SK-N-SH (cell line): ENCODE results near the gene NOD2.

Source experiments
- CHD2 ChIP-seq: fragments of 150-350 bp; IDR thresholded peaks from 2 replicates; pipeline ENCODE4 v1.6.1; 2018; ENCODE audit warnings: low read length; ENCODE audit not compliant: partially characterized antibody
- EP300 ChIP-seq, 2 experiments: IDR thresholded peaks; 2 replicates each; pipeline versions ENCODE4 v1.4.0 to v1.6.1; 2012; ENCODE audit warnings: borderline replicate concordance in 1 of 2, low read depth in 1 of 2, low read length in 1 of 2
- POLR2AphosphoS5 ChIP-seq: IDR thresholded peaks from 2 replicates; pipeline ENCODE4 v1.6.1; 2012; ENCODE audit warnings: low read depth, low read length
- RAD21 ChIP-seq: IDR thresholded peaks from 2 replicates; pipeline ENCODE4 v1.6.1; 2012; ENCODE audit warnings: mild to moderate bottlenecking, low read length
- TF ChIP-seq, protein P1 (sequence below): fragments of 200-600 bp; sonication (generic); IDR thresholded peaks from 2 replicates; pipeline ENCODE4 v1.6.1; 2017; ENCODE audit warnings: antibody characterized with exemption, mild to moderate bottlenecking, moderate library complexity

DNA sequence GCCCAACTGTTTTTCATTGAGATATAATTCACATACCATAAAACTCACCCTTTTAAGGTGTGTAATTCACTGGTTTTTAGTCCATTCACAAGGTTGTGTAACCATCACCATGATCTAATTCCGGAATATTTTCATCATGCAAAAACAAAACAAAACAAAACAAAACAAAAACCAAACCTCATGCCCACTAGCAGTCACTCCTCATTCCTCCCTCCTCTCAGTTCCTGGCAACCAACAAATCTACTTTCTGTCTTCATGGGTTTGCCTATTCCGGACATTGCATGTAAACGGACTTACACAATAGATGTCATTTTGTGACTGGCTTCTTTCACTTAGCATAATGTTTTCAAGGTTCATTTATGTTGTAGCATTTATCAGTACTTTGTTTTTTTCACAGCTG lies 4.5 kb upstream of the NOD2 start:
- TF ChIP-seq EP300 (IDR thresholded peaks at IDR 0.05; ENCODE audit: borderline replicate concordance in 1 of 2, low read depth in 1 of 2, low read length in 1 of 2) (no peak), CHD2 (no peak), POLR2AphosphoS5 (no peak), RAD21 (no peak)
- TF ChIP-seq, protein P1, sequence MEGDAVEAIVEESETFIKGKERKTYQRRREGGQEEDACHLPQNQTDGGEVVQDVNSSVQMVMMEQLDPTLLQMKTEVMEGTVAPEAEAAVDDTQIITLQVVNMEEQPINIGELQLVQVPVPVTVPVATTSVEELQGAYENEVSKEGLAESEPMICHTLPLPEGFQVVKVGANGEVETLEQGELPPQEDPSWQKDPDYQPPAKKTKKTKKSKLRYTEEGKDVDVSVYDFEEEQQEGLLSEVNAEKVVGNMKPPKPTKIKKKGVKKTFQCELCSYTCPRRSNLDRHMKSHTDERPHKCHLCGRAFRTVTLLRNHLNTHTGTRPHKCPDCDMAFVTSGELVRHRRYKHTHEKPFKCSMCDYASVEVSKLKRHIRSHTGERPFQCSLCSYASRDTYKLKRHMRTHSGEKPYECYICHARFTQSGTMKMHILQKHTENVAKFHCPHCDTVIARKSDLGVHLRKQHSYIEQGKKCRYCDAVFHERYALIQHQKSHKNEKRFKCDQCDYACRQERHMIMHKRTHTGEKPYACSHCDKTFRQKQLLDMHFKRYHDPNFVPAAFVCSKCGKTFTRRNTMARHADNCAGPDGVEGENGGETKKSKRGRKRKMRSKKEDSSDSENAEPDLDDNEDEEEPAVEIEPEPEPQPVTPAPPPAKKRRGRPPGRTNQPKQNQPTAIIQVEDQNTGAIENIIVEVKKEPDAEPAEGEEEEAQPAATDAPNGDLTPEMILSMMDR, result no peak
